ENCODE data around the gene ITCH.
A peak's percentile ranks its signal among the peaks of the same experiment; 100 is the strongest.
"Not testable (repeated sequence)": the region's sequence is repeated elsewhere in the genome, so short reads cannot be mapped to it uniquely, and the experiment has no call there.

Gene ITCH

GRCh38 chr20:34507702-34508413 lies 144.8 kb downstream of the ITCH start:
- DNase-seq (ENCODE audit: low spot score), result no peak

DNA sequence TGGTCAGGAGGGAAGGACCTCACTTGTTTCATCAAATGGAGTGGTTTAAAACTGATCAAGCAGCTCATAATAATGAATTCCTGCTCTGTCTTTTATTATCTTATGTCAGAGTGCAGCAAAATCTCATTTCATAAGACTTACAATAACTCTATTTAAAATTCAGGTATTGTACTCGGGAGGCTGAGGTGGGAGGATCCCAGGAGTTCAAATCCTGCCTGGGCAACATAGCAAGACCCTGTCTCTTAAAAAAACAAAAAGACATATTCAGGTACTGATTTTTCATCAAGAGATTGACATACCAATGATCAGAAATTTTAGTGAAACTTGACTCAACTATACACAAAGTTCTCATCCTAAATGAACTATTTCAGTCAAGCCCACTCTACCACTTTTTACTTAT lies 147.5 kb downstream of the ITCH start:
- no peak for DNase-seq (ENCODE audit: low spot score)

GRCh38 chr20:34511891-34512265 lies 148.8 kb downstream of the ITCH start:
- DNase-seq (ENCODE audit: low spot score), result no peak

- DNase-seq (ENCODE audit: low spot score), result no peak
Measured at GRCh38 chr20:34512266-34512954, 149.3 kb downstream of the ITCH start.

GRCh38 chr20:34512955-34513419 lies 149.9 kb downstream of the ITCH start:
- DNase-seq (ENCODE audit: low spot score), result no peak

DNA sequence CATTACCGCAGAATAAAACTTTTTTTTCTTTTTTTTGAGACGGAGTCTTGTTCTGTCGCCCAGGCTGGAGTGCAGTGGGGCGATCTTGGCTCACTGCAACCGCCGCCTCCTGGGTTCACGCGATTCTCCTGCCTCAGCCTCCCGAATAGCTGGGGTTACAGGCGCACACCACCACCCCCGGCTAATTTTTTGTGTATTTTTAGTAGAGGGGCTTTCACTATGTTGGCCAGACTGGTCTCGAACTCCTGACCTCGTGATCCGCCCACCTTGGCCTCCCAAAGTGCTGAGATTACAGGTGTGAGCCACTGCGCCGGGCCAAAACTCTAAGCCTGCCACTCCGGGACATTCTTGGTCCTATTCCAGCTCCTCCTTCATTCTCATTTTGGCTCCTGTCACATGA lies 151.0 kb downstream of the ITCH start:
- DNase-seq (ENCODE audit: low spot score), result not testable (repeated sequence)

DNA sequence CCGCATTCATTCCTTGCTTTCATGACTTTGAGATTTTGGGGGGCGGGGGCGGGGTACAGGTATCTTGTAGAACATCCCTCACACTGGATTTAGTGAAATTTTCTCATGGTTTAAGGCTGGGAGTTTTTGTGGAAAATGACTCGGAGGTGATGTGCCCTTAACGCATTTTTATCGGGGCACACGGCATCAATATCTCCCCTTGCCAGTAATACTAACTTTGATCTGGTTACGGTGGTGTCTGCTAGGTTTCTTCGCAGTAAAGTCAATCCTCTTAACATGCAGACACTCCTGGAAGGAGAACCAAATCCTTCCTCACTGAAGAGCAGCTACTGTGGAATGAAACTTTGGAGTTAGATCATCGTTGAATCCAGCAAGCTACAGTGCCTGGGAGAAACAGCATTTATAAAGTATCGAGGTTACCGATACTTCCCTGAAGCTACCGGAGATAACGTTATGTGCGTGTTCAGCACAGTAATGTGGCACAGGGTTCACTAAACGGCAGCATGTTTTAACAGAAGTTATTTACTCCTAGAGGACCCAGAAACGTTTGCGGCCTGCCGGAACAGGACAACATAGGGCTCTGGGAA lies 151.9 kb downstream of the ITCH start:
- DNase-seq (ENCODE audit: low spot score), result no peak

- no peak for DNase-seq (ENCODE audit: low spot score)
Measured at GRCh38 chr20:34515484-34516246, 152.6 kb downstream of the ITCH start.

DNA sequence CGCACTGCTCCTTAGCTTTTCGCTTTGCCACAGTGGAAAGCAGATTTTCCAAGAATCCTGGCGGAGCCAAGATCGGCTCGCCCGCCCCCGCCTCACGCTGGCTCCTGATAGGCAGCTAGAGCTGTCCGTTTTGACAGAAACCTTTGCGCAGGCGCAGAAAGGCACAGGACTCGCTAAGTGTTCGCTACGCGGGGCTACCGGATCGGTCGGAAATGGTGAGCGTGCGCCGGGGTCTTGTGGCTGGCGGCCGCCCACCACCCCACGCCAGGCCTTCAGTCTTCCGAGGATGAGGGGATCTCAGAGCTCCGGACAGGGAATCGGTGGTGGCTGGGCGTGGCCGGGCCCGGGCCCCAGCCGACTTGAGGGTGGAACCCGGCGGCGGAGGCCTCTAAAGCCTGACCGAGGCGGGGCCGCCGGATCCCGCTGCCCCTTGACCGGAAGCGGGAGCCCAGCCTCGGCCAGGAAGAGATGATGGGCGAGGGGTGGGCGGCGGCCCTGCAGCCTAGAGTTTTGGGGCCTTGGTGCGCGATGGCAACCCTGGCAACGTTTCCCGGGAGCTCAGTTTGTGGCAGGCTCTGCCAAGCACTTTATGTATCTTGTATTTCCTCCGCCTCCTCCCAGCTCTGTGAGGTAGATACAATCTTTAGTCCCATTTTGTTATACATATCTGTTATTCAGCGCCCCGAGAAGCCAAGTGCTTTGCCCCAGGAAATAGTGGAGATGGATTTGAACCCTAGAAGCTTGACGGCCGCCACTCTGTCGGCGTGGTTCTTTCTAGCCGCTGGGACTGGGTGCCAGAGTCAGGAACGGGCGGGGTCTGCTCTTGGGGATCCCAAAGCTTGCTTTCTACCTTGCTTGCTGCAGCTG lies 153.4 kb downstream of the ITCH start, which contains the start of gene DYNLRB1:
Gene DYNLRB1 (plus strand): TSS at position 176 of the 867 bp plus-strand sequence. CDS start 37 bp downstream, at position 213.
- peak; percentile 98 for DNase-seq (ENCODE audit: low spot score)

DNA sequence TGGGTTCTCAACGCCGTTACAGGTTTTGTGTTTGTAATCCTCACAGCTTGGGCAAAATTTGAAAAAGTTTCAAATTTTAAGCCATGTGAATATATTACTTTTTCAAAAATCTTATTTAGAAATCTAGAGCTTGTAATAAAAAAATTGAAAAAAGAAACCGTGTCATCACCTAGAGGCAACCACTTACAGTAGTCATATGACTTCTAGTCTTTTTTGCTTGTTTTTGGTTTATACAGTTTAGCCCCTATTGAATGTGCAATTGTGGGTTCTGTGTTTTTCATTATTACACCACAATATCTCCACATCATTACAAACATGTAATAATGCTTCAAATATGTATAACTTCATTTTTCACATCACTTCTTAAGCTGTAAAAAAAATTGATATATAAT lies 154.0 kb downstream of the ITCH start:
- DNase-seq (ENCODE audit: low spot score), result no peak

DNA sequence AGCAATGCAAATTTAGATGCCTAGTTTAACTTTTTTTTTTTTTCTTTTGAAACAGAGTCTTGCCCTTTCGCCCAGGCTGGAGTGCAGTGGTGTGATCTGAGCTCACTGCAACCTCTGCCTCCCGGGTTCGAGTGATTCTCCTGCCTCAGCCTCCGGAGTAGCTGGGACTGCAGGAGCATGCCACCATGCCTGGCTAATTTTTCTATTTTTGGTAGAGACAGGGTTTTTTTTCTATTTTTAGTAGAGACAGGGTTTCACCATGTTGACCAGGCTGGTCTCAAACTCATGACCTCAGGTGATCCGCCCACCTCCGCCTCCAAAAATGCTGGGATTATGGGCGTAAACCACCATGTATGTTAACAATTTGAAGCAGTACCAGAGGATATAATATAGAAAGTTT lies 155.8 kb downstream of the ITCH start:
- DNase-seq (ENCODE audit: low spot score), result not testable (repeated sequence)

GRCh38 chr20:34519841-34520240 lies 156.8 kb downstream of the ITCH start:
- not testable (repeated sequence) for DNase-seq (ENCODE audit: low spot score)

DNA sequence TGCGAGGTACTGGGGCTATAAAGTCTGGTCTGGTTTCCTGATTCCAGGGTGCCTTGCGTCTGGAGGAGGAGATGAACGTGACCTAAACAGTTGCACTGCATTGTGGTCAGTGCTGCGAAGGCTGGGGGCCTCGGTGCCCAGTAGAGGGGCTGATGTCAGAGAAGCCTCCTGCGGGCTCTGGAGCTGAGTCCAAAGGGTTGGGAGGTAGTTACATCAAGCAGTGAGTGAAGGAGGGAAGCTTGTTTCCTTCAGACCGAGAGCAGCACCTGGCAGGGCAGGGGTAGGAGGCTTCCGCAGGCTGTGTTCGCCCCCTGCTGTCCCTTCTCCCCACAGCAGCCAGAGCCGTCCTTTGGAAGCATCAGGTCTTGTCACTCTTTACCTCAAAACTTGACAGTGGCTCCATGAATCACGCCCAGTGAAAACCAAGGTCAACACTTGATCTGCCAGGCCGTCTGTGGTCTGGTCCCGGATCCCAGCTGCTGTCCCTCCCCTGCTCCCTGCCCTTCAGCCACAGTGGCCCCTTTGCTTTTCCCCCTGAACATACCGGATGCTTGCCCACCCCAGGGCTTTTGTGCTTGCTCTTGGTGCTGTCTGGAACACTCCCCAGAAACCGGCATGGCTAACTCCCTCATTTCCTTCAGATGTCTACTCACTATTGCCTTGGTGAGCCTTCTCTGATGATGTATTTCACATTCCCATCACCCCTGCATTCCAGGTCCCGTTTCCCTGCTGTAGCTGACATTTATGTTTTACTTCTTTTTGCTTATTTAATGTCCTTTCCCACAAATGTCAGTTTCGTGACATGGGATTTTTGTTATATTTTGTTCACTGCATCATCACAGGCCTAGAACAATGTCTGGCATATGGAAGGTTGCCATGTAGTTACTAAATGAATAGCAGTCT lies 160.1 kb downstream of the ITCH start:
- DNase-seq (ENCODE audit: low spot score), result peak; percentile 65

GRCh38 chr20:34524426-34524825 lies 161.4 kb downstream of the ITCH start:
- DNase-seq (ENCODE audit: low spot score), result no peak

GRCh38 chr20:34525342-34525708 lies 162.3 kb downstream of the ITCH start:
- no peak for DNase-seq (ENCODE audit: low spot score)

DNA sequence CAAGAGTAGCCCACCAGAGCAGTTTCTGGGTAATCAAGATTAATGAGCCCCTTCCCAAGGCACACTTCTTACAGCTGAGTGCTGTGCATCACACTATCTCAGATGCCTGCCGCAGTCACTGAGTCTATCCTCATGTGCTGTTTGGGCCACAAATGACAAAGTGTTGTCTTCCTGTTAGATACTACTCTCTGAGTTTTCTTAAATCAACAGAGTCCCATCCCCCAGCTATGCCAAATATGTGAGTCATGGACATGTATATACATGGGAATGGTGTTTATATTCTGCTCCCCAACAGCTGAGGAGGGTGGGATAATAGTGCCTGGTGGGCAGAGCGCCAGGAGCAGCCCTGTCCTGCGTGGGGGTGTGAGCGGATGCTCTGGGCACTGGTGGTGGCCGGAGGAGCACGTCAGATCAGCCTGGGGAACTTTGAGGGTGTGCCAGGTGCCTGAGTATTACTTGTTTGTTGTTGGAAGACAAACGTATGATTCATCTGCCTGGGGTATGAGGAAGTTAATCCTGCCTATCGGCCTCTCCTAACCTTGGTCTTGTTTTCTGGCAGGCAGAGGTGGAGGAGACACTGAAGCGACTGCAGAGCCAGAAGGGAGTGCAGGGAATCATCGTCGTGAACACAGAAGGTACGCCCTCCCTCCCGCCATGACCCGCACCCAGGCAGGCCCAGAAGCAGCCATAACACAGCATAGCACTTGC lies 162.8 kb downstream of the ITCH start:
- no peak for DNase-seq (ENCODE audit: low spot score)

GRCh38 chr20:34526466-34526865 lies 163.4 kb downstream of the ITCH start:
- no peak for DNase-seq (ENCODE audit: low spot score)

DNA sequence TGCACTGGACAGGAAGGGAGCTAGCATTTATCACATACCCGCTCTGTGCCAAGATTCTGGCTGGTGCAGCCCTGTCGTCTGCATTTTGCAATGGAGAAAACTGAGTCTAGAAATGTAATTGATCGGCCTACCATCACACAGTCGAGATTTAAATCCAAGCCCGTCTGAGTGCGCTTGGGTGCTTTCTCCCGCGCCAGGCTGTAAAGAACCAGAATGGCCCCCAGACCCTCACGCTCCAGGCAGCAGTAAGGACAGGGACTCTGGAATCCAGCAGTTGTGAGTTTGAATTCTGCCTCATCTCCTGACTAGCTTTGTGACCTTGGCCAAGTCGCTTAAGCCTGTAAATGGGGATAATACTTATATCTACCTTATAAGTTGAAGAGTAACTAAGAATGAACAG lies 163.9 kb downstream of the ITCH start:
- no peak for DNase-seq (ENCODE audit: low spot score)

DNA sequence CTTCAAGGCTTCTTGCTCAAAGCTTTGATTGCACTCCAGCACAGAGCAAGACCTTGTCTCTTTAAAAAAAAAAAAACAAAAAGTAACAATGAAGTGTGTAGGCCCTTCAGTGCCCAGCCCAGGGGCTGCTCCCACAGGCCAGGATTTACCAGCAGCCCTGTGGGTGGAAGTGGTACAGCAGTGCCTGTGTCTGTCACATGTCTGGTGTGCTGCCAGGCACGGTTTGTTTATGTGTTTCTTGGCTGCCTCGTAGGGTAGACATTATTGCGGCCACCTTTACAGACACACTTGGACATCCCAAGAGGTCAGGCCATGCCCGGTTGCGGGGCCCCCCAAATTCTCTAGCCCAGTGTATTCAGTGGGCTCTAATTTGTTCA lies 165.8 kb downstream of the ITCH start:
- no peak for DNase-seq (ENCODE audit: low spot score)
